AG04450 (cell line): Measurements from ENCODE around the gene NEK7. TPM values are rescaled to one million over a fixed set of nuclear protein-coding genes. Genes with fewer than 3 reads are reported as not detected.

Experiments
- CTCF ChIA-PET: fragments of 300-600, 350-600 bp; formaldehyde crosslinking; extraction: SDS; loops from one replicate; lab custom pipeline; 2022; ENCODE audit warnings: antibody characterized with exemption, inconsistent platforms; lab: Charles Lee
- POLR2A ChIA-PET: fragments of 350-600 bp; formaldehyde crosslinking; extraction: SDS; loops from one replicate; lab custom pipeline; 2021; ENCODE audit warnings: antibody characterized with exemption, inconsistent platforms; lab: Yijun Ruan, JAX
- DNase-seq: peaks from one replicate; pipeline ENCODE4 v3.0.0-alpha.2; 2011; ENCODE audit warnings: low read depth, low spot score
- H3K27ac ChIP-seq: one replicate; pipeline ENCODE4 v1.5.1; 2012; ENCODE audit warnings: low read depth, low read length, control low read depth
- H3K27me3 ChIP-seq: one replicate; pipeline ENCODE4 v1.6.0; 2012; ENCODE audit warnings: low read length; ENCODE audit not compliant: control insufficient read depth, insufficient read depth
- H3K4me3 ChIP-seq: 2 replicates; pipeline ENCODE4 v1.5.1; 2011; ENCODE audit warnings: mild to moderate bottlenecking, low read depth, low read length, control low read depth
- H3K9me3 ChIP-seq: 2 replicates; pipeline ENCODE4 v1.5.1; 2012; ENCODE audit warnings: low read length; ENCODE audit not compliant: control insufficient read depth, insufficient read depth
- polyA plus RNA-seq: library from polyadenylated mRNA; depleted of rRNA; stranded (reverse); fragments of >200 nt; gene quantifications from 2 replicates; pipeline ENCODE4 v1.2.3, GENCODE V29; 2011
- TF ChIP-seq, protein P1 (sequence below): IDR thresholded peaks from 2 replicates; pipeline ENCODE4 v1.5.1; 2011; ENCODE audit warnings: low read depth, low read length, control low read depth, inconsistent platforms

NEK7 gene
- polyA plus RNA-seq, 1 experiment = 147 TPM

DNA sequence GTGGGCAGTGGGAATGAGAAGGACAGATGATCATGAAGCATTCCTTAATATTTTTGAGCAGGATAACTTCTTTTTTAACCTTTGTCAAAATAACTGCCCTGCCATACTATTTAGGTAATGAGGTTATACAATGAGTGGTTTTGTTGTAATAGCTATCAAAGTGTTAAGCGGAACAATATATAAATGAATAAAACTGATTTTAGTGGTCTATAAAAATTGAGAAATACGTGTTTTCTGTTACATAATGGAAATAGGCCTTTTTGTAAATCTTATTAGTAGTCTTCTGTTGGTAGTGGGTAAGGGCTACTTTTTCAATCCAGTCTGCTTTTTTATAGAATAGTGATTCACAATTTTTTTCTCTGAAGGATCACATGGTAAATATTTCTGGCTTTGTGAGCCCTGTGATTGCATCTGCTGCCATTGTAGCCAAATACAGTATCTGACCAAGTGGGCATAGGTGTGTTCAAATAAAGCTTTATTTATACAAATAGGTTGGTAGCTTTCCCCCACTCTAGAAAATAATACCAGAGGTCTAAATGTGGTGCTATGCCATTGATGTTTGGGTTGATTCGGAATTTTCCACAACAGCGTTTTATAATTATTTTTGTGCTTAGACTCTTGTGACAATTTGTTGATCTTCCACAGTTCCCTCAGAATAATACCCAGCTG lies 4.3 kb downstream of the NEK7 start:
- CTCF ChIA-PET = interaction anchor here (0.9 kb wide), 1 partner anchor 12 kb away, joined by 3 read pairs; no protein-coding TSS in a partner anchor
- no peak for DNase-seq

DNA sequence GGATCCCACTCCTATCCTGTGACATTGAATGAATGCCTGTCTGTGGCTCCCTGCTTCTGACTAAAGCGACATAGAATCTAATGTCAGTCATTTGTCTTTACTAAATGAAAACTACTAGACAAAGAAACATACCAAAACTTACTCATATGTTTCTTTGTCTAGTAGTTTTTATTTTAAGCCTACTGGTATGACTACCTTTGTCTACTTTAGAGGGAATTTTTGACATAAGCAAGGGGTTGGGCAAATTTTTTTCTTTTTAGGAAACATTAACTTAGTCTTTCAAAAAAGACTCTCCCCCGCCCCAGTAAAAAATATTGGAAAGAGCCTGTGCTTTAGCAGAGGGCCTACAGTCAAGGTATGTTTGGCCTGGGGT lies 4.9 kb downstream of the NEK7 start:
- Histone ChIP-seq H3K4me3 (no peak overlapping the region), H3K27me3 (no peaks in the 10 kb centered on the region), H3K27ac (no peak overlapping the region), H3K9me3 (no peaks in the 10 kb centered on the region)
- POLR2A ChIA-PET = no interaction called here
- DNase-seq = no peak
- TF ChIP-seq, protein P1, sequence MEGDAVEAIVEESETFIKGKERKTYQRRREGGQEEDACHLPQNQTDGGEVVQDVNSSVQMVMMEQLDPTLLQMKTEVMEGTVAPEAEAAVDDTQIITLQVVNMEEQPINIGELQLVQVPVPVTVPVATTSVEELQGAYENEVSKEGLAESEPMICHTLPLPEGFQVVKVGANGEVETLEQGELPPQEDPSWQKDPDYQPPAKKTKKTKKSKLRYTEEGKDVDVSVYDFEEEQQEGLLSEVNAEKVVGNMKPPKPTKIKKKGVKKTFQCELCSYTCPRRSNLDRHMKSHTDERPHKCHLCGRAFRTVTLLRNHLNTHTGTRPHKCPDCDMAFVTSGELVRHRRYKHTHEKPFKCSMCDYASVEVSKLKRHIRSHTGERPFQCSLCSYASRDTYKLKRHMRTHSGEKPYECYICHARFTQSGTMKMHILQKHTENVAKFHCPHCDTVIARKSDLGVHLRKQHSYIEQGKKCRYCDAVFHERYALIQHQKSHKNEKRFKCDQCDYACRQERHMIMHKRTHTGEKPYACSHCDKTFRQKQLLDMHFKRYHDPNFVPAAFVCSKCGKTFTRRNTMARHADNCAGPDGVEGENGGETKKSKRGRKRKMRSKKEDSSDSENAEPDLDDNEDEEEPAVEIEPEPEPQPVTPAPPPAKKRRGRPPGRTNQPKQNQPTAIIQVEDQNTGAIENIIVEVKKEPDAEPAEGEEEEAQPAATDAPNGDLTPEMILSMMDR = no peak
- CTCF ChIA-PET = interaction anchor here (0.9 kb wide), 1 partner anchor 12 kb away, joined by 3 read pairs; no protein-coding TSS in a partner anchor

More for the DNA sequence above, 4.3 kb downstream of the NEK7 start:
- Histone ChIP-seq H3K9me3 (no peaks in the 10 kb centered on the region), H3K27me3 (no peaks in the 10 kb centered on the region), H3K4me3 (no peak overlapping the region), H3K27ac (no peak overlapping the region)
- TF ChIP-seq, protein P1 = no peak
- POLR2A ChIA-PET = no interaction called here

DNA sequence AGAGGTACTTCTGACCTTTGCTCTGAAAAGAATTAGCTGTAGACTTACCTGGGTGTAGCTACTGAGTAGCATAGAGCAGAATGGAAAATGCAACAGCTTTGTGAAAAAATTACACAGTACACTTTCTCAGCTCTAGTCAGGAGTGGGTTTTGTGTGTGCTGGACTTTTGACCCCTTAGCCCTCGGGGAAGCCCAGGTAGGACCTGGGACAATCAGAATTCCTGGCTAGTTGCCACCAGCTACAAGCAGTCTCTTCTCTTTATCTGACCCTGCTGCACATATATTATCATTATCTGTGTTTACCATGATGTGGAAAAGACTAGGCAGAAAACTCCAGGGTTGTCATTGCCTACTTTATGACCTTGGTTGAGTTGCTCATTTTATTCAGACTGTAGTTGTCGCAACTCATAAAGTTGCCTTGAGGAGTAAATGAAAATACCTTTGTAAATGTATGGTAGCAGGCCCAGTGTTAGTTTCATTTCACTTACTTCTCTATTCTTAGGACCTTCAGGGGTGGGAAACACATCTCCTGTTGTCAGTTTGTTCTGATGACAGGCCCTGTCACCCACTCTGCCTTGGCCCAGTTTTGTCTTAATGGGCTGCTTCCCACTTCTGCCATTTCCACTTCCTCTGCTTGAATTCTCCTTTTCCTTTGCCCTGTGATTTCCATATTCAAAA lies 5.4 kb downstream of the NEK7 start:
- ChIA-PET POLR2A (no interaction called here), CTCF (interaction anchor here (0.9 kb wide), 1 partner anchor 11 kb away, joined by 3 read pairs; no protein-coding TSS in a partner anchor)
- Histone ChIP-seq H3K27me3 (no peaks in the 10 kb centered on the region), H3K4me3 (no peak overlapping the region), H3K9me3 (no peaks in the 10 kb centered on the region), H3K27ac (no peak overlapping the region)
- DNase-seq = no peak
- TF ChIP-seq, protein P1 = no peak

DNA sequence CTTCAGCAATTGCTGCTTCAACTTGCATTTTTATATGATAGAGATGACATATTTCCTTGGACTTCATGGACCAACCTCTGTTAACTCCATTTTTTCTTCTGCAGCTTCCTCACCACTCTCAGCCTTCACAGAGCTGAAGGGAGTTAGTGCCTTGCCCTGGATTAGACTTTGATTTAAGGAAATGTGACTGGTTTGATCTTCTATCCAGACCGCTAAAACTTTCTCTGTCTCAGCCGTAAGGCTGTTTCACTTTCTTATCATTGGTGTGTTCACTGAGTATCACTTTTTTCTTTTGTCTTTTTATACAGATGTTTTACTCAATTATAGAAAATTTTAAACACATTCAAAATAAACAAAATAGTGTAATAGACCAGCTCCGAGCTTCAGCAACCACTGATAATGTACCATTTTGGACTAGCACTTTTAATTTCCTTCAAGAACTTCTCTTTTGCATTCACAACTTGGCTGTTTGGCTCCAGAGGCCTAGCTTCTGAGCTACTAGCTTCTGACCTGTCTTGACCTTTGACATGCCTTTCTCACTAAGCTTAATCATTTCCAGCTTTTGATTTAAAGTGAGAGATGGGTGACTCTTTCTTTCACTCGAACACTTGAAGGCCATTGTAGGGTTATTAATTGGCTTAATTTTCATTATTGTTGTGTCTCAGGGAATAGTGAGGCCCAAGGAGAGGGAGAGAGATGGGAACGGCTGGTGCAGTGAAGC lies 9.3 kb downstream of the NEK7 start:
- CTCF ChIA-PET = interaction anchor here (0.9 to 1.2 kb wide), 2 partner anchors 11 to 12 kb away, joined by 3 read pairs; no protein-coding TSS in a partner anchor
- no peak for DNase-seq
- no peak overlapping the region for H3K4me3 ChIP-seq
- no peaks in the 10 kb centered on the region for H3K27me3 ChIP-seq
- POLR2A ChIA-PET = no interaction called here
- H3K27ac ChIP-seq = no peak overlapping the region
- TF ChIP-seq, protein P1 = no peak
- H3K9me3 ChIP-seq = no peaks in the 10 kb centered on the region
